ENCODE results near the gene CHI3L2. TPM values are rescaled to one million over a fixed set of nuclear protein-coding genes. Genes with fewer than 3 reads are reported as not detected.

CHI3L2 gene
- polyA plus RNA-seq, 1 donor from 2014 or later = not detected

GRCh38 chr1:111195002-111195684 is 32.4 kb upstream of the CHI3L2 start:
- Histone ChIP-seq H3K9ac (ENCODE audit: low read length) (no peak overlapping the region), H3K36me3 (ENCODE audit: insufficient read depth, low read length) (no peaks in the 10 kb centered on the region), H3K9me2 (ENCODE audit: insufficient read depth, low read length) (no peaks in the 10 kb centered on the region)

GRCh38 chr1:111196213-111196612 is 31.3 kb upstream of the CHI3L2 start:
- Histone ChIP-seq H3K79me2 (replicated peaks; ENCODE audit: insufficient read depth, low read length) (no peaks in the 10 kb centered on the region), H4K20me1 (ENCODE audit: insufficient read depth) (no peaks in the 10 kb centered on the region), H3K4me2 (ENCODE audit: low read length) (no peak overlapping the region), H3K36me3 (ENCODE audit: insufficient read depth, low read length) (no peaks in the 10 kb centered on the region), H2AFZ (ENCODE audit: low read depth, low read length) (no peak overlapping the region), H3K27ac (ENCODE audit: low read length) (no peak overlapping the region), H3K9ac (ENCODE audit: low read length) (no peak overlapping the region), H3F3A (ENCODE audit: insufficient read depth, low read length, poor library complexity, severe bottlenecking) (no peaks in the 10 kb centered on the region), H3K9me3 (ENCODE audit: low read length) (no peaks in the 10 kb centered on the region), H3K4me3 (ENCODE audit: low read length) (no peak overlapping the region), H3K27me3 (ENCODE audit: insufficient read depth, low read depth, low read length) (no peaks in the 10 kb centered on the region), H3K9me2 (ENCODE audit: insufficient read depth, low read length) (no peaks in the 10 kb centered on the region)
- TF ChIP-seq EZH2 (IDR thresholded peaks at IDR 0.05; ENCODE audit: borderline replicate concordance, insufficient read depth, low read length, poor library complexity, severe bottlenecking) (no peak), REST (IDR thresholded peaks at IDR 0.05; ENCODE audit: borderline replicate concordance) (no peak), MXI1 (conservative IDR thresholded peaks at IDR 0.05; ENCODE audit: poor library complexity, severe bottlenecking) (no peak), TAF1 (IDR thresholded peaks at IDR 0.05; ENCODE audit: low read depth) (no peak), RAD21 (conservative IDR thresholded peaks at IDR 0.05) (no peak), POLR2AphosphoS5 (IDR thresholded peaks at IDR 0.05) (no peak), EP300 (conservative IDR thresholded peaks at IDR 0.05; ENCODE audit: poor library complexity, severe bottlenecking) (no peak), SMC3 (conservative IDR thresholded peaks at IDR 0.05; ENCODE audit: poor library complexity) (no peak)

More at GRCh38 chr1:111195002-111195684, 32.4 kb upstream of the CHI3L2 start:
- TF ChIP-seq REST (IDR thresholded peaks at IDR 0.05; ENCODE audit: borderline replicate concordance) = no peak
- TF ChIP-seq EP300 (conservative IDR thresholded peaks at IDR 0.05; ENCODE audit: poor library complexity, severe bottlenecking) = no peak
- TF ChIP-seq EZH2 (IDR thresholded peaks at IDR 0.05; ENCODE audit: borderline replicate concordance, insufficient read depth, low read length, poor library complexity, severe bottlenecking) = no peak
- no peak for TF ChIP-seq SMC3 (conservative IDR thresholded peaks at IDR 0.05; ENCODE audit: poor library complexity)
- no peak for TF ChIP-seq TAF1 (IDR thresholded peaks at IDR 0.05; ENCODE audit: low read depth)
- no peak for TF ChIP-seq RAD21 (conservative IDR thresholded peaks at IDR 0.05)
- TF ChIP-seq CTCF (IDR thresholded peaks at IDR 0.05; ENCODE audit: poor library complexity, severe bottlenecking) = no peak
- TF ChIP-seq POLR2AphosphoS5 (IDR thresholded peaks at IDR 0.05) = no peak
- TF ChIP-seq MXI1 (conservative IDR thresholded peaks at IDR 0.05; ENCODE audit: poor library complexity, severe bottlenecking) = no peak
- Histone ChIP-seq H3K27me3 (ENCODE audit: insufficient read depth, low read depth, low read length) (no peaks in the 10 kb centered on the region), H3K79me2 (replicated peaks; ENCODE audit: insufficient read depth, low read length) (no peaks in the 10 kb centered on the region), H3F3A (ENCODE audit: insufficient read depth, low read length, poor library complexity, severe bottlenecking) (no peaks in the 10 kb centered on the region), H4K20me1 (ENCODE audit: insufficient read depth) (no peaks in the 10 kb centered on the region), H3K4me2 (ENCODE audit: low read length) (no peak overlapping the region), H3K4me3 (ENCODE audit: low read length) (no peak overlapping the region), H3K9me3 (ENCODE audit: low read length) (no peaks in the 10 kb centered on the region), H2AFZ (ENCODE audit: low read depth, low read length) (no peak overlapping the region), H3K27ac (ENCODE audit: low read length) (no peak overlapping the region)
